HG02885 (cell line): ENCODE results near the gene CSMD2.

Experiments used
- ATAC-seq: cut with Tn5 transposase; IDR thresholded peaks from one replicate; pipeline ENCODE4 v1.9.1; 2021; ENCODE audit warnings: mild to moderate bottlenecking; ENCODE audit not compliant: unreplicated experiment, poor library complexity

Gene CSMD2

DNA sequence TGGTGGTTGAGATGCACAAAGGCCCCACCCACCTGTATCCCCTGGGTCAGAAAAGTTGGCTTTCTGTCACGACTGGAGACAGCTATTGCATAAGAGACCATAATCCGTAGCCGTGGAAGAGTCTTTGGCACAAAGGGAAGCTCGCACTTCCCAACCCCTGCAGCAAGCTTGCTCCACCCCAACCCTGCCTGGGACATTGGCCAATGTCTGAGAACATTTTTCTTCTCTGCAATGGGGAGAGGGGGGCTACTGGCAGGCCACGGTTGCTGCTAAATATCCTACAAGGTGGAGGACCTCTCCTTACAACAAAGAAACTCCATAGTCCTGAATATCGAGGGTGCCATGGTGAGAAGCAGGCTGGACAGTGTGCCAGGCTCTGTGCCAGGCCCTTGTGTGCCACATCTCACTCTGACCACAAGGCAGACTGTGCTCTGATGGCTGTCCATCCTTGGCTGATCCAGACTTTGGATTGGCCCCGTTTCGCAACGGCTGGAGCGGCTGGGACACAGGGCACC is 104.1 kb downstream of the CSMD2 start:
- no peak for ATAC-seq

DNA sequence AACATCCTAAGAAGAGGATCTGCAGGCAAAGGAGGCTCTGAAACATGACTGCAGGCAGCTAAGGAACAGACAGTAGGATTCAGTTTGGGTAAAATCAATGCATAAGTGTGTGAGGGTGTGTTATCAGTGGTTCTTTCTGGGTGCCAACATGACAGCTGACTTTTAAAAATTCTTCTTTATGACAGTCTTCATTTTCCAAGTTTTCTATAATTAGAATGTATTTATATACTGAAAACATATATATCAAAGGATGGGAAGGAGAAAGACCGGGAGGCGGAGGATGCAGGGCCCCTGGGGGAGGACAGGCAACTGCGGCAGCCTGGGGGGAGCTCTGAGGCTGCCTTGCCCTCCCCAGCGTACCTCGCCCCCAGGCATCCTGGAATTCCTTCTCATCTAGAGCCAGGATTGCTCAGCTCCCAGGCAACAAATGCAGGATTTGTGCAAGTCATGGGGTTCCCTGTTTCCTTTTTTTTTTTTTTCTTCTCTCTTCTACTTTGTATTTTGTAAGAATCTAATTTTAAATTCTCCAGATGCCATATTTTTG is 104.8 kb downstream of the CSMD2 start:
- no peak for ATAC-seq

DNA sequence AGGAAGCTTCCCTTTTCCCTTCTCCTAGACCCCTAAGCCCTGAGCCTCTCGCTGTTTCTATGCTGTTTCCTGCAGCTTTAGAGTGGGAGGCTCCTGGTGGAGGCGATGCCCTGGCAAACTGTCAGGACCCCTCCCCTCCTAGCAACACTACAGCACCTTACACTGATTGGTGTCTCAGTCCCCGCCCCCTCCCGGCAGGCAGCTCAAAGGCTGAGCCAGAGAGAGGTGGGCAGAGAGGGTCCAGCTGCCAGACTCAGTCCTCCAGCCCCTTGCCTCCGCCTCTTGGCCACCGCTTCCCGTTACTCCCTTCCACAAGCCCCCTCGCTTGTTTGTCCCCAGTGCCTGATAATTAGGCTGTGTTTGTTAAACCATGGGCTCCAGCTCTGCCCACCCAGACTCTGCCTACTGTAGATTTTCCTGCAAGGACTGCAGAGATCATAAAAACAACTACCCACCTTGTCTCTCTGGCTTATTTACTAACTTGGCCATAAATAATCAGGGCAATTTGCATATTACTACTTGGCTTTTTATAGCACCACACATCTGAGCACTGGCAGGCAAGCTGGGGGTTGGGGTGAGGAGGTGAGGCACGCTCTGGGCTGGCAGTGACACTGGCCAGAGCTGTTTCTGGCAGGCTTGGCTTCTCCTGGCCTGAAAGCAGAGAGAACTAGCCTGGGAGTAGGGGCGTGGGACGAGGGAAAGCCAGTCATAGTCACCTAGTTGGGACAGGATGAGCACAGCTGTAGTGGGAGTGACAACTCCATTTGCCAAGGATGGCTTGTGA is 107.5 kb downstream of the CSMD2 start:
- no peak for ATAC-seq

DNA sequence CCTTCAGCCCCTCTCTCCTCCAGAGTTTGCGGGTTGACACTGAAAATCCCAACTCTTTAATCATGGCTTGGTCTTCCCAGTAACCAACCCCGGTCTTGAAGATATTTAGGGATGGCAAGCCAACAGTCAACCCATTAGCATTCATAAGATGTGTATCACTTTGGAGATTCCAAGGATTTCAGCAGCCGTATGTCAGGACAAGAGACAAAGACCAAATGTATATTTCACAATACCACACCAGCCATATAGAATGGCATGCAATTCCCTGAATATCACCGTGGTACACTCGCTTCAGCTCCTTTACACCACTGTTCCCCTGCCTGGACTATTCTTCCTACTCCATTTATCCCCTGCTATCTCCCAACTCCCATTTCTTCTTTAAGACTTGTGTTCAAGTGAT is 109.2 kb downstream of the CSMD2 start:
- no peak for ATAC-seq

DNA sequence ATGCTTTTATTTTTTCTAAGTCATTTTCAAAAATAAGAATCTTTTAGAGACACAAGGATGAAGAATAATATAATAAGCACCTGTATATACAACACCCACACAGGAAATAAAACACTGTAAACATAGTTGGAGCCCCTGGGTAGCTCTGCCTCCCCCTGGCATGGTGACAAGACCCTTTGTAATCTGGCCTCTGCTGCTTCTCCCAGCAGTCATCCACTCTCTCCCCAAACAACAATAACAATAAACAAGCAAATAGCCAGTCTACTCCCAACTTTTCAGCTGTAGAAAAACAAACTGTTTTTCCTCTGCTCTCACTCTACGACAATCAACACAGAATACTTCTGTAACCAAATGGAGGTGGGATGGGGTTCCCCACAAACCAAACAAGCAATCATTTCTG is 110.1 kb downstream of the CSMD2 start:
- no peak for ATAC-seq

DNA sequence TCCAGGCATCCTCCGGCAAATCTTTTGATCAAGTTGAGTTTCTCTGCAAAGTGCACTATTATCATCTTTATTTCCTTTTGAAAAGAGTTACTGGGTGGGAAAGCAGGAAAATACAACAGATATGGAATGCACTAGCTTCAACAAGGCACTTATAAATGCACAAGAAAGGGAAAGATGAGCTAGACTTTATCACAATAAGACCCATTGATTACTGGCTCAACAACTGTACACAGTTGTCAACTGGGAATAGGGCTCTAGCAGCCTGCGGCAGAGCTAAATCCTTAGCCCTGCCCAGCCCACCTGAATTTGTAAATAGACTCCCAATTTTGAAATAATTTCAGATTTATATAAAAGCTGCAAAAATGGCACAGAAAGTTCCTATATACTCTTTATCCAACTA is 111.4 kb downstream of the CSMD2 start:
- no peak for ATAC-seq

DNA sequence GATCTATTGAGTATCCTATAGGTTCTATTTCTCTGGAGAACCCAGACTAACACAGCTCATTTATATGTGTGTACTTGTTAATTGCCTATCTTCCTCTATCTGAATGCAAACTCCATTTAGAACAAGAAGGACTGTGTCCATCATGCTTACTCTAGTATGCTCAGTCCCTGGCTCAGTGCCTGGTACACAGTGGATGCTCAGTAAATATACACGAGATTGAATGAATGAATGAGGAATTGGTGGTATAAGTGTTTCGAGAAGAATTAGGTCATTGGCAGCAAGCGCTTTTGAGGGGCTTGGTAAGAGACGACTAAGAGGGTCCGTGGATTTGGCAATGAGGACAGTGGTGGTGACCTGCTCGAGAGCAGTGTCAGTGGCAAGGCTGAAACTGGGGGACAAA is 112.5 kb downstream of the CSMD2 start:
- no peak for ATAC-seq

DNA sequence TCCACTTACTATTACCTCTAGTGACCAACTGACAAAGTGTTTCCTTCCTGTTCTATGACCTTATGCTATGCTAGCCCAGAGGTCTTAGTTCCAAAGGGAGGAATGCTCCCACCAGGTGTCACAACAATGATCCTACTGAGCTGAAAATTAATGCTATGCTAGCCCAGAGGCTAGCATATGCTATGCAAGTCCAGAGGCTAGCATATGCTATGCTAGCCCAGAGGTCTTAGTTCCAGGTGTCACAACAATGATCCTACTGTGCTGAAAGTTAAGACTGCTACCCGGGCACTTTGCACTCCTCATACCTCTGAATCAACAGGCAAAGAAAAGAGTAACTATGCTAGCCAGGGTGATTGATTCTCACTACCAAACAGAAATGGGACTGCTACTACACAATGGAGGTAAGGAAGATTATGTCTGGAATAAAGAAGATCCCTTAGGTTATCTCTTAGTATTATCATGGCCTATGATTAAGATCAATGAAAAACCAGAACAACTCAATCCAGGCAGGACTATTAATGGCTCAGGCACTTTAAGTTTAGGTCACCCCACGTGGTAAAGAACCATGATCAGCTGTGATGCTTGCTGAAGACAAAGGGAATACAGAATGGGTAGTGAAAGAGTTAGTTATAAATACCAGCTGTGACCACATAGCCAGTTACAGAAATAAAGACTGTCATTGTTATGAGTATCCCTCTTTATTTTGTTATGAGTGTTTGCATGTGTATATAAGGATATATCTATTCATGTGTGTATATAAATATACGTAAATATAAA is 114.1 kb downstream of the CSMD2 start:
- no peak for ATAC-seq

DNA sequence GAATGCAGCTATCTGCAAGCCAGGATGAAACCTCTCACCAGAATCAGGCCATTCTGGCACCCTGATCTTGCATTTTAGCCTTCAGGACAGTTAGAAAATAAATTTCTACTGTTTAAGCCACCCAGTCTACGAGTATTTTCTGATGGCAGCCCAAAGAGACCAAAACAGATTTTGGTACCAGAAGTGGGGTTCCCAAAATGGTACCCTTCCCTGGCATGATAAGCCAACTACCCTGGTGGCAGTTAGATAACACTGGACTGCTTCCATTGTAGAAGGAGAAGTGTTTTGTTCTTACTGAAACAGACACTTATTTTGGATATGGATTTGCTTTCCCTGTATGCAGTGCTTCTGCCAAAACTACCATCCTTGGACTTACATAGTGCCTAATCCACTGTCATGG is 115.0 kb downstream of the CSMD2 start:
- ATAC-seq, result no peak

DNA sequence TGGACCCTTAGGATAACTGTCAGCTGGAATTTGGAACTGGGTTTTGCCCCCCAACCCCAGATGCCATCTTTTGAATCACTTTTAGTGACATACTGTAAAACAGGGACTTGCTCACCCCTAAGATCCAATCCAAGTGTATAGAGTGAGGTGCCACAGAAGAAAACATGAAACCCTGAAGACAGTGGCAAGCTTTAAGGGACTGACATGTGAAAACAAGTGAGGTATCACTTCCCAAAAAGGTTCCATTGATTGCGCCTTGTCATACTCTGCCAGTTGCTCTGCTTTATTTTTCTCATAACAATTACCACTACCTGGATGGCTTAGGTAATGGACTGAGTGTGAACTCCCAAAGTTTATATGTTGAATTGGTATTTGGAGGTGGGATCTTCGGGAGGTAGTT is 115.6 kb downstream of the CSMD2 start:
- no peak for ATAC-seq

DNA sequence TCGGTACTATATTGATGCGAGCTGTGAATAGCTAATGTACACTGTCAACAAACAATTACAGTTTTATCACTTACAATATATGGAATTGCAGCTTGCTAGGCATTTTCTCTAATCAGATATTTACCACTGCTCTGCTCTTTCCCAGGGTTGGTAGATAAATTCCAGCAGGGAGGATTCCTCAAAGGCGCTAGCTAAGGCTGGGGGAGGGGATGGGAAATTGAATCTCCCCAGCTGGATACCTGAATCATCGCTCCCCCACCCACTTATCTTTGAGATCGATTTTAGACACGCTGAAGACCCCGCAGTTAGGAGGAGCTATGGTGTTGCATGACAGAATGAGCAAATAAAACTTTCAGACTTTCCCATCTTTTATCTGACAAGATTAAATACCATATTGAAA is 127.2 kb downstream of the CSMD2 start:
- ATAC-seq, result no peak

DNA sequence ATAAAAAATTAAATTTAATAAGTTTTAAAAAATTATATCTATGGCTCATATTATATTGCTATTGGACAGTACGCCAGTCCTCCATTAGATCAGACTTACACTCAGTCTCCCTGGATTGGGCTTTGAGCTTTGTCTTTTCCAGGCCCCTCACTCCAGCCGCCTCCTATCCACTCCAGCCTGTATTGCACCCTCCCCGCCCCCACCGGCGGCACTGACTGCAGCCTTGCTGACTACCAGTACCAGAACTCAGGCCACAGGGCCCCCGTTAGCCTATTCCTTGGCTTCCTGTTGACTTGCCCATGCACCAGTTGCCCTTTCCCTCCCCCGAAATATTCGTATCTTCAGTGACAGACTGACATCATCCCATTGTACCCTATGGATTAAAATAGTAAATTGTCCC is 127.9 kb downstream of the CSMD2 start:
- ATAC-seq, result no peak

DNA sequence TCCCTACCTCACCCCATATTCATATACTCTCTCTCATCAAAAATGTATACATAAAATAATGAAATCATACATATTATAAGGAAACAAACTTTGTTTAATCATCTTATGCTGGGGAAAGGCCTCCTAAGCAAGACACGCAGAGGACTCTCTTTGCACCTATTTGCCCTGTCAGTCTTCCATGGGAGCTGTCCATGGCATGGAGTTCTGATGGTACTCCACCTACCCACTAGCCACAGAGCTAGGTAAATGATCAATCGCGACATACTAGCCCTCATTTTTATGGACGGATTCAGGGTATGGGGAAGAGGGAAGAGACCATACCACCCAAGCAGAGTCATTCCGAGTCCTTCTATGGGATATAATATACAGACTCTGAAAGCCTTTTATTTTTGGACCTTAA is 131.0 kb downstream of the CSMD2 start:
- ATAC-seq, result no peak

DNA sequence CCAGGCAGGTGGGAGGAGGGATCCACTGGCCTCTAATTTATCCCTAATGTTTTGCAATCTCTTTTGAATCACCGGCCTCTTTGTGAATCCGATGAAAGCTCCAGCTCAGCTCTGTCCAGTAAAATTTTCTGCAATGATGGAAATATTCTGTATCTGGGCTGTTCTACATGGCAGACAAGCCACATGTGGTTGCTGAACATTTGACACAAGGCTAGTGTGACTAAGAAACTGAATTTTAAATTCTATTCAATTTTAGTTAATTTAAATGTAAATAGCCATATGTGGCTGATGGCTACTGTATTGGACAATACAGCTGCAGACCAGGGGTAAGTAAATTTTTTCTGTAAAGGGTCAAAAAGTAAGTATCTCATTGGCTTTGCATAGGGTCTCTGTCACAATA is 135.1 kb downstream of the CSMD2 start:
- no peak for ATAC-seq

DNA sequence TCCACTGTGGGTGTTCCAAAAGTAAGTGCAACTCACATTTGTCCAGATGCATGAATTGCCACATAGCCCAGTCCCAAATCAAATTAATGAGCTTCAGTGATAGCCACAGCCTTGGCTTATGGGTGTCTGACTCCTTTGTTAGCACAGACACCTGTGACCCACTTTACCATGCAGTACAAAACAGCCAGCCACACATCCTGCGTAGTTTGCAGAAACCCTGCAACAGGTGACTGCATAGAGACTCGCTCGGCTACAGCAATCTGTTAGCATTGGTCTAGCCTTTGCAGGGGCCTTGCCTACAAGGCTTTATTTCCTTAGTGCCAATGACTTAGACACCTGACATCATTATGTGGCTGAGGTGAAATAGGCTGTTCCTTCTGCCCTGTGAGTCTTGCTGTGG is 135.5 kb downstream of the CSMD2 start:
- no peak for ATAC-seq

DNA sequence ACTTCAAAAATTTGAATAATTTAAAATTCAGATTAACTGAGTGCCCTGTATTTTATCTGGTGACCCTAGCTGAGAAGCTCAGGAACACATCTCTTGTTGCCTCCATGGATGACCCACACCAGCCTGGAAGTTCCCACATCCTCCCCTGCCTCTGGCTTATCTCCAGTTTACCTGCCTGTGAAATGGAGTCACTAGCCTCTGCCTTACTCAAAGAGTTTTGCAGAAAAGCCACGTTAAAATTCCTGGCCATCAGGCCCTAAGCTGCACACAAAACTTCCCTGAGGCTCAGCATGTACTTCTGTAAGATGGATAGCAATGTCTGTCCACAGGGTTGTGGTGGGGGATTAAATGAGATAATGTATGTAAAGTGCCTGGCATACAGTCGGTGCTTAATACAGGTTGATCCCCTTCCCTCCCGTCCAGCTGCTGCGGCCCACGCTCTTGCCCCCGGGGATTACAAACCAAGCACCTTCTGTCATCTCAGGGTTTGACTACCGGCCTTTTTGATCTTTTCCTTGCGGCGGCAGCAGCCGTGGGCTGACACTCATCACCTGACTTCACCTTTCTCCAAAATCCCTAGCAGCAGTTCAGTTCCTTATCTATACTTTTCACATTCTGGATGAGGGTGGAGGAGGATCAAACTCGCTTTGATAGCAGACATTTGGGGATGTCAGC is 136.5 kb downstream of the CSMD2 start:
- no peak for ATAC-seq

DNA sequence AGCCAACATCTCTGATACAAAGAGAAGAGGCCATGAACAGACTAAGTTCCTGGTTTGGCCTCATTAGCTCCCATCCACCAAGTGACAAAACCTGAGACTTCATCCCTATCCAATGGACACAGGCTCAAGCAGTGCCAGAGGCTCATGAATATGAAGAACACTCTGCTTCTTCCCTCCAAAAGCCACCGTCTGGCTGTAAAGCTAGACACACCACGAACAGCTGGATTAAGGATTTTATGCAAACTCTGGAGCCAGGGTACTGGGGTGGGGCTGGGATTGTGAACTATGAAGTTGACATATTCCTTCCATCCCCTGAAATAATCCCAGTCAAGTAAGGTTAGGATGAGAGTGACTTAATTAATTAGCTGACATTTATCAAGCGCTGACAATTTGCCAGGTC is 139.4 kb downstream of the CSMD2 start:
- no peak for ATAC-seq

DNA sequence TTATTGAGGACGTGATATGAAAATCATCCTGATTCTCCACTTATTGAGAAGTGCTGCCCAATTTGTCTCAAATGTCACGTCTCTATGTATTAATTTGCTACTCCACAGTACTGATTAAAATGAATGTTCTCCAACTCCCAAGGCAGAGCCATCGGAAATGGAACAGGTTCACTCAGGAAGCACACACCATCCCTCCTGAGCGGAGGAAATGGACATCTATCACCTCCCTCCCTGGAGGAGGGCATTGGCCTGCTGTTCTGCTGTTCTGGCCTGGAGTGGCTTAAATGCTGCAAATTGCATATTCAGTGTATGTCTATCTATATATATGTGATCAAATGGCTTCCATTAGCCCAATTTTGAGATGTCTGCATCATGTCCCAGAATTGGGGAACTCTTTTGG is 140.5 kb downstream of the CSMD2 start:
- ATAC-seq, result no peak

DNA sequence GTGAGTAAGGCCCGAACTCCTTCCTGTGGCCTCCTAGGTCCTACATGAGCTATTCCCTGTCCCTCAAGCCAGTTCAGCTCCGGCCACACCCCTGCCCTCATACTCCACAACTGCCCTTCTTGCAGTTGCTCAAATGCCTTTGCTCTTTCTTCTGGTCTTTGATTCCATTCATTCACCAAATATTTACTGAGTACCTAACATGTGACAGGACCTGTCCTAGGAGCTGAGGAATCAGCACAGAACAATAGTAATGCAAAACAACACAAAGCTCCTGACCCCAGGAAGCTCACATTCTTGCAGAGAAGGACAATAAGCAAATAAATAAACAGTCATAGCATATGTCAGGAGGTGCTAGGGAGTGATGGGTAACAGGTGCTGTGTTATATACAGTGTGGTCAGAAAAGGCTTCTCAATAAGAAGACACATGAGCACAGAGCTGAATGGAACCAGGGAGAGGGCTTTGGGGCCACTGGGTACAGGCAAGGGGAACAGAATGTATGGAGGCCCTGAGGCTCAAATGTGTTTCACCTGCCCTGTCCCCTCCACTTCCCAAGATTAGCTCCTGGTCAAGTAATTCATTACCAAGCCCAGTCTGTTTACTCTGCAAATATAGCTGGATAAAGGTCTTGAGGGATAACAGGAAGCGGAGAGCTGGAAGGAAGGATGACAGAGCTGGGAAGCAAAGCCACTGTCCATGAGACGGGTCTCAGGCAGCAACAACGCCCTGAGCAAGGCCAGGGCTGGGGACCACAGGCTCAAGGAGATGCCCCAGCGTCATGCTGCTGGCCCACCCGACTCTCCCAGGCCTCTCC is 145.1 kb downstream of the CSMD2 start:
- ATAC-seq, result no peak

DNA sequence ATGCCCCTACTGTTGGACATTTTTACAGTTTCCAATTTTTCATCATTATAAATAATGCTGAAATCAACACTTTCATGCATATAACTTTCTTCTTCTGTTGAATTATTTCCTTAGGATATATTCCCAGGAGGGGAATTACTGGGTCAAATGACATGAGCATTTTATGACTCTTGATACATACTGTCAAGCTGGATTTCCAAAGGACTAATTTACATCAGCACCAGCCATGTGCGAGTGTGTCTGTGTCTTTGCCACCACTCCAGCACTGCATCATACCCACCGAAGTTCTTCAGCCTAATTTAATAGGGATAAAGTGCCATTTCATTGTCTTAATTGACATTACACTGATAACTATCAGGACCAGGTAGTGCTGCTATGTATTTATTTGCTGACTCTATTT is 146.7 kb downstream of the CSMD2 start:
- no peak for ATAC-seq
